Left lung (tissue), 10 donors: ENCODE data around the gene SKP2. TPM values are rescaled to one million over a fixed set of nuclear protein-coding genes. Genes with fewer than 3 reads are reported as not detected.

Experiments
- ATAC-seq: fragments of 200-7000 bp; cut with Tn5 transposase; one replicate; pipeline ENCODE4 v1.9.1; 2020; ENCODE audit warnings: moderate library complexity
- DNase-seq, 4 donors: peaks; one replicate each; pipeline ENCODE4 v3.0.0-alpha.2; 2013 to 2020
- H3K27ac ChIP-seq, 2 donors: fragments of 200-600 bp; sonication (generic) in 1 of 2; one replicate each; pipeline versions ENCODE4 v1.5.0 to v1.8.0; 2020 to 2021
- H3K27me3 ChIP-seq, 2 donors: fragments of 200-600 bp; sonication (generic) in 1 of 2; one replicate each; pipeline versions ENCODE4 v1.5.0 to v1.8.0; 2020 to 2021
- H3K36me3 ChIP-seq, 2 donors: fragments of 200-600 bp; sonication (generic) in 1 of 2; one replicate each; pipeline versions ENCODE4 v1.5.0 to v1.8.0; 2020 to 2021
- H3K4me1 ChIP-seq, 2 donors: fragments of 200-600 bp; one replicate each; pipeline ENCODE4 v1.8.0; 2021
- H3K4me3 ChIP-seq, 2 donors: fragments of 200-600 bp; sonication (generic) in 1 of 2; one replicate each; pipeline versions ENCODE4 v1.5.0 to v1.8.0; 2020 to 2021; ENCODE audit warnings: mild to moderate bottlenecking in 1 of 2
- H3K9me3 ChIP-seq, 2 donors: fragments of 200-600 bp; sonication (generic) in 1 of 2; one replicate each; pipeline versions ENCODE4 v1.5.0 to v1.8.0; 2020 to 2021
- CTCF ChIP-seq, 2 donors: fragments of 200-600 bp; sonication (generic) in 1 of 2; IDR thresholded peaks; one replicate each; pipeline versions ENCODE4 v1.5.0 to v1.8.0; 2021; ENCODE audit warnings: antibody characterized with exemption in 2 of 2
- intact Hi-C, 2 donors: fragments of 100-400 bp; cut with DNase I; formaldehyde crosslinking; loops; one replicate each; pipeline versions ENCODE4 v1.11.2 to v1.14.2; 2022
- microRNA-seq, 2 donors: library from miRNA; unstranded; fragments of <30 nt; microRNA quantifications; one replicate each; pipeline ENCODE4, GENCODE V29; 2019
- polyA plus RNA-seq, 6 donors: library from polyadenylated mRNA; unstranded; fragments of 120-200 nt; gene quantifications; one replicate each; pipeline ENCODE4 v1.2.1, GENCODE V29; 2013; ENCODE audit not compliant: insufficient read length in 6 of 6
- total RNA-seq, 2 donors: library from RNA; stranded (reverse); fragmentation: NEBNext Ultra II Directional; extraction: Animal tissue kit (Norgen Biotek cat#: 25700); gene quantifications; one replicate each; pipeline ENCODE4 v1.2.1, GENCODE V29; 2021
- donor health status: DM: no; HTN: yes; CAD: no.
- donor health status: DM: no; HTN: no; CAD: no.

SKP2 gene
- total and polyA plus RNA-seq, 8 donors: 18.4 to 56.4 (median 48.7) TPM

- ATAC-seq (no peak), DNase-seq (no peak)
- no peak for TF ChIP-seq CTCF (IDR thresholded peaks at IDR 0.05)
- Histone ChIP-seq H3K4me1 (no peaks in the 10 kb centered on the region), H3K27ac (no peak overlapping the region), H3K9me3 (no peaks in the 10 kb centered on the region), H3K4me3 (no peak overlapping the region), H3K36me3 (no peaks in the 10 kb centered on the region), H3K27me3 (no peaks in the 10 kb centered on the region)
- intact Hi-C loops: no loop called here
These were observed 78.4 kb downstream of the SKP2 start for GRCh38 chr5:36230151-36230790.

GRCh38 chr5:36232533-36232932, 80.6 kb downstream of the SKP2 start:
- intact Hi-C loops: no loop called here
- peaks cover 0 to 9% of the 10 kb centered on the region in 2 donors for H3K4me1 ChIP-seq
- H3K36me3 ChIP-seq: no peaks in the 10 kb centered on the region
- DNase-seq: no peak
- TF ChIP-seq CTCF (IDR thresholded peaks at IDR 0.05): no peak
- H3K27ac ChIP-seq: no peak overlapping the region
- no peaks in the 10 kb centered on the region for H3K9me3 ChIP-seq
- H3K4me3 ChIP-seq: no peak overlapping the region
- H3K27me3 ChIP-seq: no peaks in the 10 kb centered on the region
- no peak for ATAC-seq

Small RNA genes within 50 kb of the gene (microRNA-seq; reads per million reads assigned to microRNA genes)
- 0.67 to 1.2 reads per million in 2 donors for gene MIR580

Other genes with a start within 250 kb of the SKP2 start
- gene CAPSL, start 213.5 kb upstream of the SKP2 start, total RNA-seq: 1 to 10 TPM in 1 of 2 donors, not detected in 1; 6.9 TPM
- 10 to 100 TPM in 1 of 6 donors, 1 to 10 TPM in 5; 2.0 to 12.0 (median 6.4) TPM for gene CAPSL, start 213.5 kb upstream of the SKP2 start, polyA plus RNA-seq
- gene UGT3A1, start 160.7 kb upstream of the SKP2 start, total RNA-seq: not detected
- gene UGT3A1, start 160.7 kb upstream of the SKP2 start, polyA plus RNA-seq: under 1 TPM; 0.10 to 0.77 (median 0.28) TPM
- under 1 TPM in 1 of 2 donors, not detected in 1; 0.31 TPM for gene UGT3A2, start 85.2 kb upstream of the SKP2 start, total RNA-seq
- under 1 TPM; 0.09 to 0.28 (median 0.20) TPM for gene UGT3A2, start 85.2 kb upstream of the SKP2 start, polyA plus RNA-seq
- 10 to 100 TPM; 12.9 to 13.2 TPM for gene LMBRD2, start 224 bp upstream of the SKP2 start, total RNA-seq
- 10 to 100 TPM in 5 of 6 donors, 1 to 10 TPM in 1; 9.8 to 13.6 (median 12.3) TPM for gene LMBRD2, start 224 bp upstream of the SKP2 start, polyA plus RNA-seq
- gene NADK2, start 89.8 kb downstream of the SKP2 start, total RNA-seq: 10 to 100 TPM; 23.8 to 30.8 TPM
- 10 to 100 TPM; 44.2 to 57.2 (median 49.7) TPM for gene NADK2, start 89.8 kb downstream of the SKP2 start, polyA plus RNA-seq
- 1 to 10 TPM; 4.2 to 7.1 TPM for gene RANBP3L, start 149.8 kb downstream of the SKP2 start, total RNA-seq
- gene RANBP3L, start 149.8 kb downstream of the SKP2 start, polyA plus RNA-seq: 1 to 10 TPM; 1.1 to 3.2 (median 1.8) TPM